H9 (cell line): ENCODE results near the gene TRAF7. TPM values are rescaled to one million over a fixed set of nuclear protein-coding genes. Genes with fewer than 3 reads are reported as not detected.

ENCODE experiments used
- DNase-seq: peaks from one replicate; pipeline ENCODE4 v3.0.0-alpha.2; 2017
- H2AFZ ChIP-seq: one replicate; pipeline ENCODE4 v1.6.1; 2013; ENCODE audit warnings: mild to moderate bottlenecking, low read length, control low read depth, moderate library complexity
- H2AK5ac ChIP-seq: 2 replicates; pipeline ENCODE4 v1.6.1; 2013; ENCODE audit warnings: low read length, control low read depth, mixed read lengths; ENCODE audit not compliant: insufficient read length
- H2BK120ac ChIP-seq: one replicate; pipeline ENCODE4 v1.6.1; 2013; ENCODE audit warnings: low read depth, mild to moderate bottlenecking, low read length, control low read depth, inconsistent platforms; ENCODE audit not compliant: poor library complexity, severe bottlenecking
- H2BK12ac ChIP-seq: 2 replicates; pipeline ENCODE4 v1.6.1; 2013; ENCODE audit warnings: low read length, control low read depth, mixed read lengths, low read depth; ENCODE audit not compliant: insufficient read length
- H2BK15ac ChIP-seq: 2 replicates; pipeline ENCODE4 v1.6.1; 2013; ENCODE audit warnings: low read depth, low read length, control low read depth
- H2BK20ac ChIP-seq: one replicate; pipeline ENCODE4 v1.6.1; 2013; ENCODE audit warnings: low read depth, mild to moderate bottlenecking, low read length, control low read depth, inconsistent platforms; ENCODE audit not compliant: poor library complexity, severe bottlenecking
- H2BK5ac ChIP-seq: 2 replicates; pipeline ENCODE4 v1.6.1; 2013; ENCODE audit warnings: low read length, control low read depth, mixed read lengths; ENCODE audit not compliant: insufficient read length
- H3K14ac ChIP-seq: 2 replicates; pipeline ENCODE4 v1.6.1; 2013; ENCODE audit warnings: low read length, control low read depth; ENCODE audit not compliant: insufficient read depth
- H3K18ac ChIP-seq: 2 replicates; pipeline ENCODE4 v1.6.1; 2013; ENCODE audit warnings: low read depth, mild to moderate bottlenecking, mixed read lengths, low read length, control low read depth; ENCODE audit not compliant: insufficient read length
- H3K23ac ChIP-seq: 2 replicates; pipeline ENCODE4 v1.6.1; 2013; ENCODE audit warnings: low read length, control low read depth, mixed read lengths, low read depth; ENCODE audit not compliant: insufficient read length
- H3K23me2 ChIP-seq: 2 replicates; pipeline ENCODE4 v1.6.1; 2013; ENCODE audit warnings: low read depth, mild to moderate bottlenecking, mixed read lengths, low read length, control low read depth; ENCODE audit not compliant: insufficient read length, poor library complexity, severe bottlenecking
- H3K27ac ChIP-seq: 2 replicates; pipeline ENCODE4 v1.5.1; 2013; ENCODE audit warnings: low read length, control low read depth, mixed read lengths, low read depth; ENCODE audit not compliant: insufficient read length
- H3K27me3 ChIP-seq: 2 replicates; pipeline ENCODE4 v1.6.1; 2013; ENCODE audit warnings: low read length, control low read depth, inconsistent platforms; ENCODE audit not compliant: insufficient read depth
- H3K4ac ChIP-seq: 2 replicates; pipeline ENCODE4 v1.6.1; 2013; ENCODE audit warnings: low read depth, mild to moderate bottlenecking, control low read depth, inconsistent platforms, low read length, moderate library complexity
- H3K4me1 ChIP-seq: 2 replicates; pipeline ENCODE4 v1.6.1; 2013; ENCODE audit warnings: low read length, control low read depth, inconsistent platforms; ENCODE audit not compliant: insufficient read depth
- H3K4me2 ChIP-seq: 2 replicates; pipeline ENCODE4 v1.6.1; 2013; ENCODE audit warnings: low read length, control low read depth, mixed read lengths; ENCODE audit not compliant: insufficient read length, insufficient read depth
- H3K56ac ChIP-seq: 2 replicates; pipeline ENCODE4 v1.6.1; 2013; ENCODE audit warnings: low read depth, mild to moderate bottlenecking, mixed read lengths, low read length, control low read depth; ENCODE audit not compliant: insufficient read length
- H3K79me1 ChIP-seq: 2 replicates; pipeline ENCODE4 v1.6.1; 2013; ENCODE audit warnings: low read depth, mild to moderate bottlenecking, moderate library complexity, low read length, control low read depth, inconsistent platforms; ENCODE audit not compliant: insufficient read depth, poor library complexity, severe bottlenecking
- H3K79me2 ChIP-seq: 2 replicates; pipeline ENCODE4 v1.6.1; 2013; ENCODE audit warnings: low read length, control low read depth, inconsistent platforms; ENCODE audit not compliant: insufficient read depth
- H3K9ac ChIP-seq: 2 replicates; pipeline ENCODE4 v1.6.1; 2013; ENCODE audit warnings: low read length, control low read depth, mixed read lengths; ENCODE audit not compliant: insufficient read length; ENCODE audit errors: extremely low read depth
- H3K9me3 ChIP-seq: one replicate; pipeline ENCODE4 v1.6.1; 2013; ENCODE audit warnings: low read depth, low read length, inconsistent platforms; ENCODE audit not compliant: control insufficient read depth
- H3T11ph ChIP-seq: one replicate; pipeline ENCODE4 v1.6.1; 2013; ENCODE audit warnings: mild to moderate bottlenecking, low read length, control low read depth, inconsistent platforms
- H4K20me1 ChIP-seq: one replicate; pipeline ENCODE4 v1.6.1; 2013; ENCODE audit not compliant: control insufficient read depth, insufficient read length, insufficient read depth
- H4K5ac ChIP-seq: 2 replicates; pipeline ENCODE4 v1.6.1; 2013; ENCODE audit warnings: low read depth, mild to moderate bottlenecking, mixed read lengths, low read length, control low read depth; ENCODE audit not compliant: insufficient read length
- H4K8ac ChIP-seq: replicated peaks from 2 replicates; pipeline ENCODE4 v1.6.1; 2013; ENCODE audit warnings: low read length, control low read depth, mixed read lengths, low read depth; ENCODE audit not compliant: insufficient read length
- H4K91ac ChIP-seq: 2 replicates; pipeline ENCODE4 v1.6.1; 2013; ENCODE audit warnings: low read depth, mild to moderate bottlenecking, moderate library complexity, mixed read lengths, low read length, control low read depth; ENCODE audit not compliant: insufficient read length
- H3K27ac Mint-ChIP-seq, 3 experiments: 2 replicates in 2 of 3; 3 replicates in 1 of 3; pipeline ENCODE4 v1.8.0; 2020 to 2021; ENCODE audit warnings: mixed read lengths in 3 of 3, mild to moderate bottlenecking in 1 of 3, moderate library complexity in 1 of 3
- H3K27me3 Mint-ChIP-seq: 2 replicates; pipeline ENCODE4 v1.8.0; 2021; ENCODE audit warnings: low read depth, mild to moderate bottlenecking, moderate library complexity, mixed read lengths
- H3K36me3 Mint-ChIP-seq, 3 experiments: 2 replicates in 2 of 3; 3 replicates in 1 of 3; pipeline ENCODE4 v1.8.0; 2020 to 2021; ENCODE audit warnings: low read depth in 3 of 3, mixed read lengths in 3 of 3; ENCODE audit not compliant: insufficient read depth in 1 of 3
- H3K4me1 Mint-ChIP-seq, 2 experiments: 2 replicates each; pipeline ENCODE4 v1.8.0; 2020; ENCODE audit warnings: mixed read lengths in 2 of 2
- H3K4me3 Mint-ChIP-seq, 2 experiments: 2 replicates in 1 of 2; 3 replicates in 1 of 2; pipeline ENCODE4 v1.8.0; 2020 to 2021; ENCODE audit warnings: mild to moderate bottlenecking in 2 of 2, mixed read lengths in 2 of 2, moderate library complexity in 1 of 2
- H3K9me3 Mint-ChIP-seq, 2 experiments: 2 replicates in 1 of 2; 3 replicates in 1 of 2; pipeline ENCODE4 v1.8.0; 2020; ENCODE audit warnings: mild to moderate bottlenecking in 2 of 2, mixed read lengths in 2 of 2, moderate library complexity in 1 of 2
- CTCF ChIP-seq: fragments of 200-600 bp; sonication (generic); conservative IDR thresholded peaks from 3 replicates; pipeline ENCODE4 v1.8.0; 2021; ENCODE audit warnings: antibody characterized with exemption, mild to moderate bottlenecking
- WGBS: extraction: QIAGEN DNeasy Blood & Tissue Kit; methylation state at CpG from one replicate; pipeline ENCODE4 v1.1.7; 2013; ENCODE audit warnings: missing lambda C conversion rate, low lambda C conversion rate, mixed read lengths; ENCODE audit not compliant: insufficient read length; ENCODE audit errors: extremely low coverage; 5-methylcytosine and 5-hydroxymethylcytosine counted together
- total RNA-seq: library from RNA; stranded (reverse); gene quantifications from 2 replicates; pipeline ENCODE4 v1.2.1, GENCODE V29; 2021

The TRAF7 gene
- total RNA-seq, 1 experiment from 2014 or later: 108 TPM

- no peak overlapping the region for H3K9ac ChIP-seq
- H2BK12ac ChIP-seq: no peak overlapping the region
- peaks cover 6% of the 10 kb centered on the region for H3K79me1 ChIP-seq
- H3K4ac ChIP-seq: no peak overlapping the region
- H4K8ac ChIP-seq: no peak overlapping the region
- no peak overlapping the region for H3K18ac ChIP-seq
- Mint-ChIP-seq H3K36me3 (peaks cover 17 to 48% (median 46%) of the 10 kb centered on the region in 3 experiments; a peak in 6 of 7 replicates), H3K4me1 (peaks cover 15 to 19% of the 10 kb centered on the region in 2 experiments), H3K4me3 (no peak overlapping the region), H3K27me3 (no peaks in the 10 kb centered on the region; the same call in 1 of the 2 replicates), H3K9me3 (no peaks in the 10 kb centered on the region), H3K27ac (no peak overlapping the region)
- no peaks in the 10 kb centered on the region for H3K27me3 ChIP-seq
- DNase-seq: no peak
- no peak overlapping the region for H3K27ac ChIP-seq
- no peak overlapping the region for H3T11ph ChIP-seq
- no peak overlapping the region for H2BK5ac ChIP-seq
- H4K91ac ChIP-seq: no peak overlapping the region
- H3K79me2 ChIP-seq: peaks cover 6% of the 10 kb centered on the region; the same call in 1 of the 2 replicates
- no peak overlapping the region for H3K14ac ChIP-seq
- no peak overlapping the region for H3K23ac ChIP-seq
- H4K5ac ChIP-seq: no peak overlapping the region
- no peak overlapping the region for H2BK20ac ChIP-seq
- no peak overlapping the region for H3K4me2 ChIP-seq
- no peak overlapping the region for H2AK5ac ChIP-seq
- no peak overlapping the region for H2BK15ac ChIP-seq
- TF ChIP-seq CTCF: no peak
- H3K56ac ChIP-seq: no peak overlapping the region
- no peaks in the 10 kb centered on the region for H4K20me1 ChIP-seq
- H2BK120ac ChIP-seq: no peak overlapping the region
- H3K4me1 ChIP-seq: no peaks in the 10 kb centered on the region; the same call in 1 of the 2 replicates
- no CpG with 5 or more reads among the region's 17 CpGs for WGBS
- no peak overlapping the region for H2AFZ ChIP-seq
- peaks cover 16% of the 10 kb centered on the region for H3K23me2 ChIP-seq
- no peaks in the 10 kb centered on the region for H3K9me3 ChIP-seq
These were observed 54.4 kb downstream of the TRAF7 start for GRCh38 chr16:2210009-2210332.
